Chondrocyte (in vitro differentiated cells): ENCODE measurements around the gene RCAN1. TPM values are rescaled to one million over a fixed set of nuclear protein-coding genes. Genes with fewer than 3 reads are reported as not detected.

ENCODE experiments used
- DNase-seq: peaks from one replicate; pipeline ENCODE4 v3.0.0; 2021; ENCODE audit warnings: mixed read lengths, low spot score
- H3K27ac Mint-ChIP-seq: one replicate; pipeline ENCODE4 v1.8.0; 2021; ENCODE audit warnings: mild to moderate bottlenecking, moderate library complexity, mixed read lengths; ENCODE audit not compliant: unreplicated experiment
- H3K27me3 Mint-ChIP-seq: 2 replicates; pipeline ENCODE4 v1.8.0; 2021; ENCODE audit warnings: low read depth, mixed read lengths
- H3K36me3 Mint-ChIP-seq: 2 replicates; pipeline ENCODE4 v1.8.0; 2021; ENCODE audit warnings: low read depth, mixed read lengths
- H3K4me1 Mint-ChIP-seq: 2 replicates; pipeline ENCODE4 v1.8.0; 2021; ENCODE audit warnings: low read depth, mild to moderate bottlenecking, mixed read lengths
- H3K4me3 Mint-ChIP-seq: one replicate; pipeline ENCODE4 v1.8.0; 2021; ENCODE audit warnings: mild to moderate bottlenecking, moderate library complexity, mixed read lengths; ENCODE audit not compliant: unreplicated experiment
- H3K9me3 Mint-ChIP-seq: 2 replicates; pipeline ENCODE4 v1.8.0; 2021; ENCODE audit warnings: low read depth, mixed read lengths
- total RNA-seq: library from RNA; stranded (reverse); gene quantifications from 3 replicates; pipeline ENCODE4 v1.2.1, GENCODE V29; 2021
- TF ChIP-seq, protein P1 (sequence below): fragments of 200-600 bp; sonication (generic); IDR thresholded peaks from 2 replicates; pipeline ENCODE4 v1.5.0; 2021; ENCODE audit warnings: antibody characterized with exemption, mild to moderate bottlenecking, moderate library complexity

Gene RCAN1
- total RNA-seq, 1 donor from 2014 or later, result 80.9 TPM

DNA sequence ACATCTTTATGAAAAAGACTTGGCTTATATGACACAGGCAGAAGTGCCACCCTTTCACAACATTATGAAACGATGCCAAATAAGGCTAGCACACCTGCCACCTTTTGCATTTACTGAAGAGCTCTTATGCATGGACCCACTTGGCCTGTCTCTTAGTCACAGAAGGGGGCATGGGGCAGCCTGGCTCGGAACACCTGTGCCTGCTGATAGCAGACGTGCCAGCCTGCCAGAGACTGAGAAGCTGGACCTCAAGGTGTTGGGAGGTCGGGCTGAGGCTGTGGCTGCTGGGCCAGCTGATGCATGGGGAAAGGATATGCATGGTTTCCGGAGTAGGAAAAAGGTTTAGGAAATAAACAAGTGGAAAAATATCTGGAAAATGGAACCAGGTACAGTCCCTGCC, 21.5 kb downstream of the RCAN1 start:
- Mint-ChIP-seq H3K4me1 (peaks cover 12% of the 10 kb centered on the region), H3K4me3 (no peak overlapping the region), H3K36me3 (no peaks in the 10 kb centered on the region), H3K9me3 (peaks cover 1% of the 10 kb centered on the region), H3K27me3 (no peaks in the 10 kb centered on the region), H3K27ac (no peak overlapping the region)
- TF ChIP-seq, protein P1, sequence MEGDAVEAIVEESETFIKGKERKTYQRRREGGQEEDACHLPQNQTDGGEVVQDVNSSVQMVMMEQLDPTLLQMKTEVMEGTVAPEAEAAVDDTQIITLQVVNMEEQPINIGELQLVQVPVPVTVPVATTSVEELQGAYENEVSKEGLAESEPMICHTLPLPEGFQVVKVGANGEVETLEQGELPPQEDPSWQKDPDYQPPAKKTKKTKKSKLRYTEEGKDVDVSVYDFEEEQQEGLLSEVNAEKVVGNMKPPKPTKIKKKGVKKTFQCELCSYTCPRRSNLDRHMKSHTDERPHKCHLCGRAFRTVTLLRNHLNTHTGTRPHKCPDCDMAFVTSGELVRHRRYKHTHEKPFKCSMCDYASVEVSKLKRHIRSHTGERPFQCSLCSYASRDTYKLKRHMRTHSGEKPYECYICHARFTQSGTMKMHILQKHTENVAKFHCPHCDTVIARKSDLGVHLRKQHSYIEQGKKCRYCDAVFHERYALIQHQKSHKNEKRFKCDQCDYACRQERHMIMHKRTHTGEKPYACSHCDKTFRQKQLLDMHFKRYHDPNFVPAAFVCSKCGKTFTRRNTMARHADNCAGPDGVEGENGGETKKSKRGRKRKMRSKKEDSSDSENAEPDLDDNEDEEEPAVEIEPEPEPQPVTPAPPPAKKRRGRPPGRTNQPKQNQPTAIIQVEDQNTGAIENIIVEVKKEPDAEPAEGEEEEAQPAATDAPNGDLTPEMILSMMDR, result no peak
- DNase-seq, result no peak

DNA sequence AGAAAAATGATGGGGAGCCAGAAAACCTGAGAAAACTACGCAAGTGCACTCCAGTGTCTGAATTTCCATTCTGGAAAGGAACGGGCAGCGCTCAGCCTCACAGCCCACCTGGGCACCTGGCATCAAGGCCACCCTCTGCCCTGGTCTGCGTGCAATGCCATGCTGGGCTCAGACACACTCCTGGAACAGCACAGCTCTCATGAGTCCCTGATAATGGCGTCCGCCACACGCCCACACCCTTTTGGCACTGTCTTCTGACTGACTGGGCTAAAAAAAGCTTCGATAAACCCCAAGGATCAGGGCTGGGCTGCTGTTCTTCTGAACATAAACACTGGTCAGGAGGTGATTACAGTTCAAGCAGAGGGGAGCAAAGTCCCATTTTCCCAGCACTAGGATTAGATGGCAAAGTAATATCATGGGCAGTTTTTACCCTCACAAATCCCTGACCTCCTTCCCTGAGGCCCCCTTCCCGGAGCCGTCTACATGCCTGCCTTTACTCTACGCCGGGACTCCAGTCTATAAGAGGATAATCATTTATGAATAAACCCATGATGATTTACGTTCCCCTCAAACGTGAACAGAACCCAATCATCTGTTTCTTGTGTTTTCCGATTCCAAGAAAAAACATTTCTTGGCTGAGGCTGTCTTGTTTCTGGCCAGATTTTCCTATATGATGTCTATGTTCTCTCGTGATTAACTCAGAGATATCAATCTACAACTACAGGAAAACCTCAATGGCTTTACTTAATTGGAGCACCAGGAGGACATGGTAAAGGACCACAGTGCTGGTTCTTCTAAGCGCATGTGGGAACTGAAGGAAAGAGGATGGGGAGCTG, 22.6 kb downstream of the RCAN1 start:
- H3K27ac Mint-ChIP-seq, result no peak overlapping the region

DNA sequence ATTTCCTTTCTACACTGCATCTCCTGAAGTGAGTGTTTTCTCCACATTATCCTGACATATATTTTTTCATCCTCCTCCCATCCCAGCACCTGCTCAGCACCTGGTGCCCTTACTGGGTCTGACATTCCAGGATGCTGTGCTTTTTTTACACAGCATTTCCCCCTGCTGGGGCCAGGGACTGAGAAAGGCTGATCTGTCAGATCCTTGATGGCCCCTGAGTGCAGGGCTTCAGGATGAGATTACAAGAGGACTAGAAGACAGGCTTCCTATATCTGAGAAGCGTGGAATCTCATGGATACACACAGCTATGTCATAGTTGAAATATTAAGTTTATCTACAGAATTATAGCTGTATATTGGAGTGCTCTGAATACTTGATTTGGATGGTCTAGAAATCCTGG, 24.4 kb downstream of the RCAN1 start:
- Mint-ChIP-seq H3K9me3 (peaks cover 19% of the 10 kb centered on the region), H3K4me1 (peaks cover 15% of the 10 kb centered on the region), H3K36me3 (peaks cover 5% of the 10 kb centered on the region), H3K27me3 (no peaks in the 10 kb centered on the region), H3K27ac (no peak overlapping the region), H3K4me3 (no peak overlapping the region)
- DNase-seq, result no peak
- TF ChIP-seq, protein P1, result no peak

More for the DNA sequence above, 22.6 kb downstream of the RCAN1 start:
- Mint-ChIP-seq H3K27me3 (no peaks in the 10 kb centered on the region), H3K9me3 (peaks cover 11% of the 10 kb centered on the region), H3K4me1 (peaks cover 12% of the 10 kb centered on the region), H3K36me3 (peaks cover 2% of the 10 kb centered on the region), H3K4me3 (no peak overlapping the region)
- DNase-seq, result no peak
- TF ChIP-seq, protein P1, result no peak

DNA sequence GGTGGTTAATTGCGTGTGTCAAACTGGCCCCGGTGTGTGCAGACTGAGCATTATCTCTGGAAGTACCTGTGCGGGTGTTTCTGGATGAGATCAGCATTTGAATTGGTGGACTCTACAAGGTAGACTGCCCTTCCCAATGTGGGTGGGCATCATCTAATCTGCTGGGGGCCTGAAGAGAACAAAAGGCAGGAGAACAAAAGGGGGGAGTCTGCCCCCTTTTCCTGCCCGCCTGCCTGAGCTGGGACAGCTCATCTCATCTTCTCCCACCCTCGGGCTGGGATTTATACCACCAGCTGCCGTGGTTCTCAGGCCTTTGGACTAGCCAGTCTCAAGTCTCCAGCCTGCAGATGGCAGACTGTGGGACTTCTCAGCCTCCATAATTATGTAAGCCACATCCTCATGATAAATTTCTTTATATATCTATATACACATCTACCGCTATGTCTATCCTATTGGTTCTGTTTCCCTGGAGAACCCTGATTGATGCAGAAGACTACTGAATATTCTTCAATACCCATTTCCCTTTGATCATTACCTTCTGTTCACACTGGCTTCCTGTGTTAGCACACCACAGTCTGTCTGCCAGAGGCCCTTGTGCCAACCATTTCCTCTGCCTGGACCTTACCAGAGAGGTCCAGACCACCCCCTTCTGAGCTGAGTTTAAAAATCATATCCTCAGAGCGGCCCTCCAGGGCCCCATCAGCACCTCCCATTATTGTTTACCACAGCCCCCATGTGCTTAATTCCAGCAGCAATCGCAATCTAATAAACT, 25.2 kb downstream of the RCAN1 start:
- DNase-seq, result no peak
- H3K27me3 Mint-ChIP-seq, result no peaks in the 10 kb centered on the region
- peaks cover 5% of the 10 kb centered on the region for H3K36me3 Mint-ChIP-seq
- H3K4me1 Mint-ChIP-seq, result peaks cover 15% of the 10 kb centered on the region
- H3K4me3 Mint-ChIP-seq, result no peak overlapping the region
- peaks cover 19% of the 10 kb centered on the region for H3K9me3 Mint-ChIP-seq
- TF ChIP-seq, protein P1, result no peak
- no peak overlapping the region for H3K27ac Mint-ChIP-seq

DNA sequence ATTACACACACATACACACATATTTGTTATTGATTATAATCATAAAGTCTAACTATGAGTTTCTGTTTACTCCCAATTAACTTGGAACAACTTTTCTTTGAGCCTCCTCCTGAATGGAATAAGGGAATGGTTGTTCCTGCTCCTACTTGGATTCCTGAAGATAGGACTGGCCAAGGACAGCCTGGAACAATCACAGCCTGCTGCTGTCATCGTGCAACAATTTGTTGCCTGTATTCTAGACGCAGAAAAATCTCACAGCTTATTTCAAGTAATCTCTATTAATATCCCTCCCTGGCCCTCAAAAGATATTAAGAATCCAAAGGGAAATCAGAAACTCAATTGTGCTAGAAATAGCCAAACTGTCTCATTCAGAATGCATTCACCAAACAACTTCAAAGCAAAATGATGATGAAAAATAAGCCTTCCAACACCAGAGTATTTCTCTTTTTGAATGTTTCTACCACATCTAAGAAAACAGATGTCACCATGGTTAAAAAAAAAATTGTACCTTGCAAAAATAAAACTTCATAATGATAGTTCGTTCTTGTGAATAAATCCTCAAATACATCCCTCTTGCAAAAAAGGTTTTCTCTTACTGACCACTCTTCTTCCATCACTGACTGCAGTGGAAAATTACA, 30.9 kb downstream of the RCAN1 start:
- peaks cover 19% of the 10 kb centered on the region for H3K9me3 Mint-ChIP-seq
- DNase-seq, result no peak
- peaks cover 5% of the 10 kb centered on the region for H3K36me3 Mint-ChIP-seq
- TF ChIP-seq, protein P1, result no peak
- H3K4me3 Mint-ChIP-seq, result no peak overlapping the region
- H3K27me3 Mint-ChIP-seq, result no peaks in the 10 kb centered on the region
- H3K27ac Mint-ChIP-seq, result no peak overlapping the region
- H3K4me1 Mint-ChIP-seq, result peaks cover 28% of the 10 kb centered on the region
